Mammary epithelial cell (primary cell): ENCODE measurements around the gene FEM1A.
"Not testable (repeated sequence)": the region's sequence is repeated elsewhere in the genome, so short reads cannot be mapped to it uniquely, and the experiment has no call there.

ENCODE experiments used
- CTCF ChIP-seq, 2 donors: IDR thresholded peaks in 1 of 2; conservative IDR thresholded peaks in 1 of 2; 2 replicates each; pipeline ENCODE4 v1.5.1; 2011 to 2012; ENCODE audit warnings: inconsistent platforms in 2 of 2, low read length in 2 of 2, mild to moderate bottlenecking in 2 of 2, control low read depth in 1 of 2, low read depth in 1 of 2; ENCODE audit not compliant: insufficient read depth in 1 of 2; ENCODE audit errors: extremely low read depth in 1 of 2
- EZH2 ChIP-seq: IDR thresholded peaks from 2 replicates; pipeline ENCODE4 v1.6.1; 2012; ENCODE audit warnings: low read length, inconsistent platforms, borderline replicate concordance

- not testable (repeated sequence) for TF ChIP-seq CTCF (conservative IDR thresholded peaks at IDR 0.05 in 1 of 2, IDR thresholded peaks at IDR 0.05 in 1 of 2; ENCODE audit: extremely low read depth in 1 of 2, insufficient read depth in 1 of 2, low read depth in 1 of 2, low read length in 2 of 2); EZH2
Observed at GRCh38 chr19:4792019-4792865, 708 bp downstream of the FEM1A start.
